ENCODE data around the gene GORAB. TPM values are rescaled to one million over a fixed set of nuclear protein-coding genes. Genes with fewer than 3 reads are reported as not detected.

GORAB gene
- total and polyA plus RNA-seq, 9 of the 15 experiments (the other 6 are each of a cell fraction or from before 2014, with no cell fraction given), result 4.4 to 12.9 (median 8.9) TPM

DNA sequence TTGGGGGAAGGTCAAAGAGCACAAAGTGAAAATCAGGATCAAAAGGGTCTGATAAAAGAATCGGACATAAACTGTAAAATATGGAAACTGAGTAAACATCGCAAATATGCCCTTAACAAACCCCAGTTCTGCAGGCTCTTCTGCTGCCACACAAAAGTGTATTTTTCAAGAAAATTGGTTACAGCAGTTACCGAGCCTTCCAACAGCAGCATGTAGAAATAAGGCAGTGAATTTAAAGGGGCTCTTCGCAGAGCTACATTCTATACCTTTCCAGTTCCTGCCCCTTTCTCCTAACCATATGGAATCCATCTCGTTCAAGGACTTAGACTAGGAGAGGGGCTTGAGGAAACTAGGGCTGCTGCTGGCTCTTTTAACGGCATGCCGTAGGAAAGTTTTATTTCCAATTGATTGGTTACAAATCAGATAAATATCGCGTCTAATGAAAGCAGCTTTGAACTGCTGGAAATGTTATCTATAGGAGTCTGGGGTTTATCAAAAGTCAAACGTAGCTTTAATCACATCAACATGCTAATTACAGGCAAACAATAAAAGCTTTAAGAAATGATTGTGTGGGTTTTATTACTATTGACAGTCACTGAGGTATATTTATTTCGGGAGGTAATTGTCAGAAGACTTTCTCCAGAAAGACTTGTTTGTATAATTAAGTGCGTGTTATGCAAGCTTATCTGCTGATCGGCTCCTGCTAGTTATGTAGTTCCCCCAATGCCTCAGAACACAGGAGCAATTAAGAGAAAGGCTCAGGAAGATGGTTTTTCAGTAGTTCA, 59.1 kb downstream of the GORAB start (continued):
- no peak for TF ChIP-seq FOXJ2 (tag; IDR thresholded peaks at IDR 0.05)
- no peak for TF ChIP-seq ZNF146 (CRISPR knock-in tag; IDR thresholded peaks at IDR 0.05; ENCODE audit: unreplicated experiment)
- TF ChIP-seq TSC22D4 (tag; IDR thresholded peaks at IDR 0.05), result no peak
- TF ChIP-seq ETV1 (tag; conservative IDR thresholded peaks at IDR 0.05; ENCODE audit: low read depth), result no peak

DNA sequence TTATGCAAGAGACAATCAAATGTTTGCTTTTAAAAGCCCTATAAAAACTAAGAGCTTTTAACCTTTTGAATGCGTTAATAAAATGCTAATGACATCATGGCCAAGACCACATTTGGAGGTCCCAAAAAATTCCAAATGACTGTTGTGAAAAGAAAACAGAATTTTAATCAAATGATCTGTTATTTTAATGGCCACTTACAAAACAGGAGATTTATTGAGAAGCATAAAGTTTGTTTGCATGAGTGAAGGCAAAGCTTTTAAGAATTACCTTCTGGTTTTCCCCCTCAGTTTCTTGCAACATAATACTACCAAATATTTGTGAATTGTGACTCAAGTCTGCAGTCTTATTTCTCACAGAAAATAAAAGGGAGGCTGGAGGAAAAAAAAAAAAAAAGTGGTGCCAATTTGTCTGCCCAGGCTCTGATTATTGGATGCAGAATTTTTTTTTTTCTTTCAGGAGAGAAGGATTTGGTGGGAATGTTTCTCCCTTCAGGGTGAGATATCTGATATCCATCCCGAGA, 60.7 kb downstream of the GORAB start:
- 4% methylated on average over 2 of the region's 2 CpGs for whole genome bisulfite sequencing (ENCODE audit: insufficient coverage, low coverage, missing lambda C conversion rate)

More for the DNA sequence above, 60.7 kb downstream of the GORAB start:
- no peak overlapping the region for H3K9ac ChIP-seq (ENCODE audit: insufficient read depth in 1 of 2, low read depth in 2 of 2, low read length in 2 of 2)
- no peak overlapping the region for H3K4me2 ChIP-seq (ENCODE audit: insufficient read depth, low read length)
- no peak overlapping the region for H2AFZ ChIP-seq (ENCODE audit: low read depth, low read length)
- H3K27ac ChIP-seq (ENCODE audit: extremely low read depth, low read depth, low read length), result no peak overlapping the region
- intact Hi-C loops (cut with micrococcal nuclease) (no loop called here), in situ Hi-C loops (cut with MboI) (no loop called here)
- no peaks in the 10 kb centered on the region for H3K9me3 ChIP-seq (replicated peaks; ENCODE audit: control insufficient read depth, insufficient read depth, low read depth, low read length)
- POLR2A ChIA-PET, result no interaction called here
- no peak for DNase-seq (ENCODE audit: extremely low read depth in 1 of 4, low spot score in 3 of 4)
- CTCF ChIA-PET (ENCODE audit: low intra/inter-chr PET ratio), result no interaction called here
- TF ChIP-seq, protein P1, sequence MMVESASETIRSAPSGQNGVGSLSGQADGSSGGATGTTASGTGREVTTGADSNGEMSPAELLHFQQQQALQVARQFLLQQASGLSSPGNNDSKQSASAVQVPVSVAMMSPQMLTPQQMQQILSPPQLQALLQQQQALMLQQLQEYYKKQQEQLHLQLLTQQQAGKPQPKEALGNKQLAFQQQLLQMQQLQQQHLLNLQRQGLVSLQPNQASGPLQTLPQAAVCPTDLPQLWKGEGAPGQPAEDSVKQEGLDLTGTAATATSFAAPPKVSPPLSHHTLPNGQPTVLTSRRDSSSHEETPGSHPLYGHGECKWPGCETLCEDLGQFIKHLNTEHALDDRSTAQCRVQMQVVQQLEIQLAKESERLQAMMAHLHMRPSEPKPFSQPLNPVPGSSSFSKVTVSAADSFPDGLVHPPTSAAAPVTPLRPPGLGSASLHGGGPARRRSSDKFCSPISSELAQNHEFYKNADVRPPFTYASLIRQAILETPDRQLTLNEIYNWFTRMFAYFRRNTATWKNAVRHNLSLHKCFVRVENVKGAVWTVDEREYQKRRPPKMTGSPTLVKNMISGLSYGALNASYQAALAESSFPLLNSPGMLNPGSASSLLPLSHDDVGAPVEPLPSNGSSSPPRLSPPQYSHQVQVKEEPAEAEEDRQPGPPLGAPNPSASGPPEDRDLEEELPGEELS (CRISPR knock-in tag; IDR thresholded peaks at IDR 0.05; ENCODE audit: borderline replicate concordance), result no peak
- TF ChIP-seq, protein P2, sequence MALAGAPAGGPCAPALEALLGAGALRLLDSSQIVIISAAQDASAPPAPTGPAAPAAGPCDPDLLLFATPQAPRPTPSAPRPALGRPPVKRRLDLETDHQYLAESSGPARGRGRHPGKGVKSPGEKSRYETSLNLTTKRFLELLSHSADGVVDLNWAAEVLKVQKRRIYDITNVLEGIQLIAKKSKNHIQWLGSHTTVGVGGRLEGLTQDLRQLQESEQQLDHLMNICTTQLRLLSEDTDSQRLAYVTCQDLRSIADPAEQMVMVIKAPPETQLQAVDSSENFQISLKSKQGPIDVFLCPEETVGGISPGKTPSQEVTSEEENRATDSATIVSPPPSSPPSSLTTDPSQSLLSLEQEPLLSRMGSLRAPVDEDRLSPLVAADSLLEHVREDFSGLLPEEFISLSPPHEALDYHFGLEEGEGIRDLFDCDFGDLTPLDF (CRISPR knock-in tag; IDR thresholded peaks at IDR 0.05), result no peak
- no peak for TF ChIP-seq ZKSCAN8 (CRISPR knock-in tag; IDR thresholded peaks at IDR 0.05)
- TF ChIP-seq EHMT2 (IDR thresholded peaks at IDR 0.05), result no peak
- no peak for TF ChIP-seq NFIX (CRISPR knock-in tag; IDR thresholded peaks at IDR 0.05; ENCODE audit: low read depth)
- TF ChIP-seq MCM2 (IDR thresholded peaks at IDR 0.05; ENCODE audit: low read depth), result no peak
- TF ChIP-seq ZEB2 (IDR thresholded peaks at IDR 0.05), result no peak
- TF ChIP-seq, protein P3, sequence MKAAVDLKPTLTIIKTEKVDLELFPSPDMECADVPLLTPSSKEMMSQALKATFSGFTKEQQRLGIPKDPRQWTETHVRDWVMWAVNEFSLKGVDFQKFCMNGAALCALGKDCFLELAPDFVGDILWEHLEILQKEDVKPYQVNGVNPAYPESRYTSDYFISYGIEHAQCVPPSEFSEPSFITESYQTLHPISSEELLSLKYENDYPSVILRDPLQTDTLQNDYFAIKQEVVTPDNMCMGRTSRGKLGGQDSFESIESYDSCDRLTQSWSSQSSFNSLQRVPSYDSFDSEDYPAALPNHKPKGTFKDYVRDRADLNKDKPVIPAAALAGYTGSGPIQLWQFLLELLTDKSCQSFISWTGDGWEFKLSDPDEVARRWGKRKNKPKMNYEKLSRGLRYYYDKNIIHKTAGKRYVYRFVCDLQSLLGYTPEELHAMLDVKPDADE (conservative IDR thresholded peaks at IDR 0.05; ENCODE audit: control insufficient read depth, low read depth, low read length), result no peak
- no peak for TF ChIP-seq POLR2AphosphoS2 (IDR thresholded peaks at IDR 0.05; ENCODE audit: low read length)
- H3K79me2 ChIP-seq (ENCODE audit: control insufficient read depth, insufficient read depth, low read length), result no peaks in the 10 kb centered on the region
- no TSS peak for BruUV-seq (replicated peaks)
- no peaks in the 10 kb centered on the region for H3K4me1 ChIP-seq (replicated peaks in 1 of 2; ENCODE audit: control insufficient read depth in 2 of 2, insufficient read depth in 2 of 2, low read length in 2 of 2)
- no peak for ATAC-seq
- H3K4me3 ChIP-seq, result no peak overlapping the region
- H3K27me3 ChIP-seq (ENCODE audit: control insufficient read depth in 2 of 2, insufficient read depth in 2 of 2, low read length in 2 of 2), result no peaks in the 10 kb centered on the region
- H3K9me1 ChIP-seq (ENCODE audit: control insufficient read depth, insufficient read depth, low read length), result no peaks in the 10 kb centered on the region
- FAIRE-seq, result no peak
- no peaks in the 10 kb centered on the region for H3K36me3 ChIP-seq (ENCODE audit: control insufficient read depth, insufficient read depth, low read length)
- H4K20me1 ChIP-seq (replicated peaks; ENCODE audit: control insufficient read depth, insufficient read depth, low read length), result no peaks in the 10 kb centered on the region

All from K562 (cell line).